Retinal pigment epithelial cell (primary cell): Measurements from ENCODE around the gene USP10.

Experiments used
- DNase-seq: peaks from one replicate; pipeline ENCODE4 v3.0.0-alpha.2; 2010; ENCODE audit warnings: low read depth
- H3K4me3 ChIP-seq: 2 replicates; pipeline ENCODE4 v1.5.1; 2011; ENCODE audit warnings: mild to moderate bottlenecking, low read length, control low read depth, moderate library complexity
- TF ChIP-seq, protein P1 (sequence below): conservative IDR thresholded peaks from 2 replicates; pipeline ENCODE4 v1.5.1; 2011; ENCODE audit warnings: low read depth, low read length, control low read depth, inconsistent platforms

USP10 gene

DNA sequence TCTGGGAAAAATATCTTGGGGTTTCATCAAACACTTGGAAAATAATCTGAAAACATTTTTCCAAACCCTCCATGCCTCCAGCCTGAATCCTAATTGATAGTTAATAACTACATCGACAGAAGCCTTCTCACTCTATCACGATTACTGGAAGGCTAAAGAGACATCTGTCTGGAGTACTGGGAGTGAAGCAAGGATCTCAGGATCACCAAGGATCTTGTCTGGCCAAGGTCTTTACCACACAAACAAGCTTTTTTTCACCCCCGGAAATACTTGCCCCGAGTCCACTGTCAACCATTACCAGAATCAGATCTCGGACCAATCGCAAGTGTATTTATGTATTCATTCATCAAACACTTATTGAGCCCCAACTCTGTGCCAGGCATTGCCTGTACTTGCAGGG is 91.7 kb downstream of the USP10 start:
- TF ChIP-seq, protein P1, sequence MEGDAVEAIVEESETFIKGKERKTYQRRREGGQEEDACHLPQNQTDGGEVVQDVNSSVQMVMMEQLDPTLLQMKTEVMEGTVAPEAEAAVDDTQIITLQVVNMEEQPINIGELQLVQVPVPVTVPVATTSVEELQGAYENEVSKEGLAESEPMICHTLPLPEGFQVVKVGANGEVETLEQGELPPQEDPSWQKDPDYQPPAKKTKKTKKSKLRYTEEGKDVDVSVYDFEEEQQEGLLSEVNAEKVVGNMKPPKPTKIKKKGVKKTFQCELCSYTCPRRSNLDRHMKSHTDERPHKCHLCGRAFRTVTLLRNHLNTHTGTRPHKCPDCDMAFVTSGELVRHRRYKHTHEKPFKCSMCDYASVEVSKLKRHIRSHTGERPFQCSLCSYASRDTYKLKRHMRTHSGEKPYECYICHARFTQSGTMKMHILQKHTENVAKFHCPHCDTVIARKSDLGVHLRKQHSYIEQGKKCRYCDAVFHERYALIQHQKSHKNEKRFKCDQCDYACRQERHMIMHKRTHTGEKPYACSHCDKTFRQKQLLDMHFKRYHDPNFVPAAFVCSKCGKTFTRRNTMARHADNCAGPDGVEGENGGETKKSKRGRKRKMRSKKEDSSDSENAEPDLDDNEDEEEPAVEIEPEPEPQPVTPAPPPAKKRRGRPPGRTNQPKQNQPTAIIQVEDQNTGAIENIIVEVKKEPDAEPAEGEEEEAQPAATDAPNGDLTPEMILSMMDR = no peak
- no peak for DNase-seq
- no peak overlapping the region for H3K4me3 ChIP-seq

DNA sequence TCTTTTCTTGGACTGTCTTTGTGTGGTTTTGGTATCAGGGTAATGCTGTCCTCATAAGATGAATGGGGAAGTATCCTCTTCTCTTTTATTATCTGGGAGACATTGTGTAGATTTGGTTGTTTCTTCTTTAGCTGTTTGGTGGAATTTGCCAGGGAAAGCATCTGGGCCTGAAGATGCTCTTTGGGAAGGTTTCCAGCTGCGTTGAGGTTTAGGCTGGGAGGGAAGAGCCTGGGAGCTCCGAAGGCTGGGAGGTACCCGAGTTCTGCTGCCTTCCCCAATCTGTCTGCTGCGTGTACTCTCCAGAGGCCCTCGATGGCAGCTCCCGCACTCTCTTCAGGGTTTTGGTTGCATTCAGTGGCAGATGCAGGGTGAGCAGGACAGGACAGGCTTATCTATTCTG is 94.4 kb downstream of the USP10 start:
- TF ChIP-seq, protein P1 = no peak
- no peak for DNase-seq
- H3K4me3 ChIP-seq = no peak overlapping the region

DNA sequence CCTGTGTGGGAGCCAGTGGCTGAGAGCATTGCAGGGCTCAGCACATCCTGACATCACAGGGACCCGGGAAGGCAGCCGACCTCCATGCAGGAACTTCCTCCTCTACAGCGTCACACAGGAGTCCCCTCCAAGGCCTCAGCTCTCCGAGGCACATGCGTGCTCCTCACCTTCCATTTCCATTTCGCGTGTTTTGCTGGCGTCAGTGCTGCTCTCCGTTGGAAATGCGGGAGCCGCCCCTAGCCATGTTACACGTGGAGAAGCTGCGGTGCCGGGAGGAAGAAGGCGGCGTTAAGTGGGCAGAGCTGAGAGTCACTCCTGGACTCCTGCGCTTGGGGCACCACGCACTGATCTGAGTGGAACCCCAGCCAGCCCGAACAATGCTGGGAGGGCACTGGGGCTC is 94.8 kb downstream of the USP10 start:
- no peak overlapping the region for H3K4me3 ChIP-seq
- TF ChIP-seq, protein P1 = no peak
- DNase-seq = no peak

DNA sequence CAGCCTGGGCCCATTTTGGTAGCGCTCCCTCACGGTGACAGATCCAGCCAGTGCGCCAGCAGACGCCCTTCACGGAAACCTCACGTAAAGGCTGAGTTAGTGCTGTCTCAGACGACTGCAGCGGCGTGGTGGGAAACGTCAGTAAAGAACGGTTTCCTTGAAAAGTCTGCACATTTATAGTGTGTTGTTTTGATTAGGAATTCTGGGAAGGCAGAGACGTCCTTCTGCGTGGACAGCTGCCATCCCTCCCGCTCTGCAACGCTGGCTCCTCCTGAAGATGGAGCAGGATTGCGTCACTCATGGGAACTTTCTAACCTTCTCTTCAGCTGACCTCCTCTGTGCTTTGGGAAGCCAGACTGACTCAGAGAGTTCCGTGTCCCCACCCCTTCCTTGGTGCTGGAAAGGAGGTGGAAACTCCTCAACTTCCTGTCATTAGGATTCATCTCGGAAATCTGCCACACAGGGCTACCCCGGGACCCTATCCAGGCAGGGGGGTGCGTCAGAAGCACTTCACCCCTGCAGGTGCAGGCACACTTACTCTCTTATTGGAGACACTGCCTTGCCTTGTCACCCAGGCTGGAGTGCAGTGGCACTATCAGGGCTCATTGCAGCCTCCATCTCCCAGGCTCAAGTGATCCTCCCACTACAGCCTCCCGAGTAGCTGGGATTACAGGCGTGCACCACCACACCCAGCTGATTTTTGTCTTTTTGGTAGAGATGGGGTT is 95.7 kb downstream of the USP10 start:
- TF ChIP-seq, protein P1 = no peak
- no peak overlapping the region for H3K4me3 ChIP-seq
- no peak for DNase-seq

DNA sequence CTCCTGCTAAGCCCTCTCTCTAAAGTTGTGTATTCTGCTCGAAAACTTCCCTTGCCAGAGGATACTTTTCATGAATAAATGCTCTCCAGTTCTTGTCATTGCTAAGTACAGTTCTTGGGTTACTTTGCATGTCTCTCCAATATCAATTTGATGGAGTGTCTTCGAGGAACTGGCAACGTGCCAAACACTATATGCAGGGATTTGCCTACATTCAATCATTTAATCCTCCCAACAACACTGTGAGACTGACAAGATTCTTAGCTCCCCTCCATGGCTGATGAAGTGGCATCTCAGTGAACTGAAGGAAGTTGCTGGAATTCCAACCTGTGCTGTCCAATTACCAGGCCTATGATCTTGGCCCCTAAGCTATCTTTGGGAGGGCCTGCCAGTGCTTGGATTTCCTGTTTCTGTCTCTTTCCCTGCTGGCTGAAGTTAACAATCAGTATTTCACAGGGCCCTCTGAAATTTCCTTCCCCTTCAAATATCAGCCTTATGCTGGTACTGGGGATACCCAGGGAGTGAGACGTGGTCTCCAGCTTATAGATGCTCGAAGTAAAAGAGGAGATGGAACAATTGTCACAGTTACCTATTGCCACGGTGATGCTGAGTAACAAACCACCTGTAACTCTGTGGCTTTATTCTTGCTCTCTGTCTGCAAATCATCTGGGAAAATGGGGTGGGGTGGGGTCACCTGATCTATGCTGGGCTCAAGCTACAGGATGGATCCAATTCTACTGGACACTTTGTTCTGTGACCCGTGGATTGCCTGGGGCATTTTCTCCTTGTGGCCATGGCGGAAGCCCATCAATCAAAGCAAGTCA is 100.6 kb downstream of the USP10 start:
- H3K4me3 ChIP-seq = no peak overlapping the region
- no peak for DNase-seq
- TF ChIP-seq, protein P1 = no peak

DNA sequence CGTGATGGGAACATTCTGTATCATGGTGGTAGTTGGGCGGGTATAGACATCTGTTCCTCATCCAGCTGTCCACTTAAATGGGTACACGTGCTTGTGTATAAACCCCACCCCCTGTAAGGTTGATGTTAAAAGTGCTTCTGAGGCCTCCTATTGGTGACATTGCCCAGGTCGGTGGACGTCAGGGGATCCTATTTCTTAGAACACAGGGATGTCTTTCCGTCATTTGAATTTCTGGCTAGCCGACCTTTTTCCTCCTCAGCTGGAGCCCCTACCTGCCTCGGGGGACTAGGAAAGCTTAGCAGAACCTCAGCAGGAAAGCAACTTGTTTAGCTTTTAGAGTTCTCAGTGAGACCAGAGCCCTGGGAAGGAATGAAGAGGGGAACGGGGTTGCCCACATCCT is 103.3 kb downstream of the USP10 start:
- no peak overlapping the region for H3K4me3 ChIP-seq
- TF ChIP-seq, protein P1 = no peak
- DNase-seq = no peak

DNA sequence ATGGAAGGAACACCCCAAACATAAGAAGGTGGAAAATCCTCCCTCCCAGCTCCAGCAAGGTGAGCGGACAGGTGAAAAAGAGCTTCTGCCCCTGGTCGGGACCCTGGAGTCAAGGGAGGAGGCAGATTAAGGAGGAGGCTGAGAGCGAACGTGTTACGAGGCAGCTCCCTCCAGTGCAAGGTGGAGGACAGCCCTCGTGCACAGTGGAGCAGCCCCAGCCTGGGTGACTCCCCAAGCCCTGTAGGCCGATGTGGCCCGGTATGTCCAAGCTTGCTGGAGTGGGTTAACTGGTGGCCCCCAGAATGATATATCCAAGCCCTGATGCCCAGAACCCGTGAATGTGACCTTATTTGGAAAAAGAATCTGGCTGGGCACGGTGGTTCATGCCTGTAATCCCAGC is 104.5 kb downstream of the USP10 start:
- TF ChIP-seq, protein P1 = no peak
- H3K4me3 ChIP-seq = no peak overlapping the region
- DNase-seq = no peak
